Right renal pelvis (tissue), 4 donors: ENCODE results near the gene KRTCAP3. TPM values are rescaled to one million over a fixed set of nuclear protein-coding genes. Genes with fewer than 3 reads are reported as not detected.
"Not testable (repeated sequence)": the region's sequence is repeated elsewhere in the genome, so short reads cannot be mapped to it uniquely, and the experiment has no call there.

ENCODE experiments used
- DNase-seq, 4 donors: peaks; one replicate each; pipeline ENCODE4 v3.0.0-alpha.2; 2013; ENCODE audit warnings: low read depth in 4 of 4, low spot score in 3 of 4, missing footprints in 1 of 4
- polyA plus RNA-seq, 4 donors: library from polyadenylated mRNA; unstranded; fragments of 120-200 nt; gene quantifications; one replicate each; pipeline ENCODE4 v1.2.1, GENCODE V29; 2013; ENCODE audit not compliant: insufficient read length in 4 of 4

The KRTCAP3 gene, protein sequence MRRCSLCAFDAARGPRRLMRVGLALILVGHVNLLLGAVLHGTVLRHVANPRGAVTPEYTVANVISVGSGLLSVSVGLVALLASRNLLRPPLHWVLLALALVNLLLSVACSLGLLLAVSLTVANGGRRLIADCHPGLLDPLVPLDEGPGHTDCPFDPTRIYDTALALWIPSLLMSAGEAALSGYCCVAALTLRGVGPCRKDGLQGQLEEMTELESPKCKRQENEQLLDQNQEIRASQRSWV
- 1 to 10 TPM; 6.1 to 8.5 (median 7.1) TPM for polyA plus RNA-seq

- DNase-seq: peak in 2 of 4 donors; percentile 20
Observed at GRCh38 chr2:27441958-27442919, at the start of gene KRTCAP3. Gene KRTCAP3 (plus strand): TSS chr2:27442381. CDS start chr2:27442413, 32 bp downstream.

GRCh38 chr2:27393225-27393624 lies 49.0 kb upstream of the KRTCAP3 start:
- DNase-seq: no peak

DNA sequence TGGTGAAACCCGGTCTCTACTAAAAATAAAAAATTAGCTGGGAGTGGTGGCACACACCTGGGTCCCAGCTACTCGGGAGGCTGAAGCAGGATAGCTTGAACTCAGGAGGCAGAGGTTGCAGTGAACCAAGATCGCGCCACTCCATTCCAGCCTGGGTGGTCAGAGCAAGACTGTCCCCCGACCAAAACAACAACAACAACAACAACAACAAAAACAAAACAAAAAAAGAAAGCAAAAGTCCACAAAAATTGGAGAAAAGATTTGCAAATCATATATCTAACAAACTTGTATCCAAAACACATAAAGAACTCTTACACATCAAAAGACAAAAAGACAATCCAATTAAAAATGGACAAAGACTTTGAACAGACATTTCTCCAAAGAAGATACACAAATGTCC lies 43.2 kb upstream of the KRTCAP3 start:
- DNase-seq: no peak

- no peak for DNase-seq
Observed at GRCh38 chr2:27400348-27401135, 41.6 kb upstream of the KRTCAP3 start.

- peak in 2 of 4 donors; percentile 36 to 40 for DNase-seq
Observed at GRCh38 chr2:27407798-27408491, 34.2 kb upstream of the KRTCAP3 start.

GRCh38 chr2:27408601-27409320 lies 33.4 kb upstream of the KRTCAP3 start:
- DNase-seq: no peak

DNA sequence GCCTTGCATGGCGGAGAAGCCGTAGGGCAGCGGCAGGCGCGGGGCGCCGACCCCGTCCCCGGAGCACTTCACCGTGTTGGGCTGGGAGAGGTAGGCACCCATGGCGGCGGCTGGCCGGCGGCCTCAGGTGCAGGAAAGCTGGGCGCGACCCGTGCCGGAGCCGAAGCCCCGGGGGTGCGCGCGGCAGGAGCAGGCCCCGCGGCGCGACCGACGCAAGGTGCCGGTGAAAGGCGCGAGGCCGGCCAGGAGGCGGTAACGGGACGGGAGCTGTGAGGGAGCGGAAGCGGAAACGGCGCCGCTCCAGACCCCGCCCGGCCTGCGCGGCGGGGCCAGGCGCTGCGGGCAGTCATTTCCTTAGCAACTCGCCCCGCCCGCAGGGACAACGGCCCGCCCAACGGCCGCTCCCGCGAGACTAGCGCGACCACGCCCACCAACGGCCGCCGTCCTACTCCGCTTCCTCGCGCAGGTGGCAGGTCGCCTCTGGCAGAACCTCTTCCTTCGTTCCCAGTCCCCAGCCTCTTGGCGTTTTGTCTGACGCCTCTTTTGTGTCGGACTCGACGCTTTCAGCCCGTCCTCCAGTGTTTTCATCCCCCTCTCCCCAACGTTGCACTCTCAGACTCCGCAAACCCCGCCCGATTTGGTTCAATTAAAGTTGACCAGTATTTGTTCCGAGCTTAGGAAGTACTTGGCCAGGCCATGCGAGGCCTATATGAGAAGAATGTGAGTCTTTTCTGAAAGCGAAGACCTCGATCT lies 32.7 kb upstream of the KRTCAP3 start, which contains the start of gene PPM1G:
PPM1G (minus strand) TSS at position 271 of the 753 bp plus-strand sequence; CDS start at position 102, 169 bp downstream.
- DNase-seq: peak; percentile 85 to 91 (median 88)

GRCh38 chr2:27412419-27413152 lies 29.6 kb upstream of the KRTCAP3 start:
- no peak for DNase-seq

- no peak for DNase-seq
Observed at GRCh38 chr2:27416151-27416550, 26.0 kb upstream of the KRTCAP3 start.

- DNase-seq: no peak
Observed at GRCh38 chr2:27420996-27421395, 21.2 kb upstream of the KRTCAP3 start.

DNA sequence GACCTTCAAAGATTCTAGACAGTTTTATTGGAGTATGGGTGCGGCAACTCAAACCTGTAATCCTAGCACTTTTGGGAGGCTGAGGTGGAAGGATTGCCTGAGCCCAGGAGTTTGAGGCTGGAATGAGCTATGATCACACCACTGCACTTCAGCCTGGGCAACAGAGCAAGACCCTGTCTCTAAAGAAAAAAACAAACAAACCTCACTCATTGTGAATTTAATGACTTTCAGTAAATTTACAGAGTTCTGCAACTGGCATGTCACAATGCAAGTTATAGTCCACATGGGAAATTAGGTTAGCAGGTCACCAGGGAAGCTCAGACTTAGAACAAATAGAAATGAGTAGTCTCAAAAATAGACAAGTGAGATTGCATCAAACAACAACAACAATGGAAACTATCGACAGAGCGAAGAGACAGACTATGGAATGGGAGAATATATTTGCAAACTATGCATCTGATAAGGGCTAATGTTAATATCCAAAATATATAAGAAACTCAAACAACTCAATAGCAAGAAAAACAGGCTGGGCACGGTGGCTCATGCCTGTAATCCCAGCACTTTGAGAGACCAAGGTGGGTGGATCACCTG lies 20.4 kb upstream of the KRTCAP3 start:
- DNase-seq: no peak

- DNase-seq: no peak
Observed at GRCh38 chr2:27422958-27423357, 19.2 kb upstream of the KRTCAP3 start.

DNA sequence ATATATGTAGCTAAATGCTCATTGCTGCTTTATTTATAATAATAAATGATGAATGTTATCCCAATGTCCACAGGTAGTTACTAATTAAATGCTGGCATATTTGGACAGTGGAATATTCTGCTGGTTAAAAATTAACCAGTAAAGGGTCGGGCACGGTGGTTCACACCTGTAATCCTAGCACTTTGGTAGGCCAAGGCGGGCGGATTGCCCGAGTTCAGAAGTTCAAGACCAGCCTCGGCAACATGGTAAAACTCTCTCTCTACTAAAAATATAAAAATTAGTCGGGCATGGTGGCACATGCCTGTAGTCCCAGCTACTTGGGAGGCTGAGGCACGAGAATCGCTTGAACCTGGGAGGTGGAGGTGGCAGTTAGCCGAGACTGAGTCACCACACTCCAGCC lies 17.1 kb upstream of the KRTCAP3 start:
- not testable (repeated sequence) for DNase-seq

- DNase-seq: no peak
Observed at GRCh38 chr2:27427863-27428212, 14.3 kb upstream of the KRTCAP3 start.

- DNase-seq: peak; percentile 91 to 96 (median 91)
Observed at GRCh38 chr2:27428213-27428977, 13.8 kb upstream of the KRTCAP3 start, which contains the start of gene NRBP1. Gene NRBP1 (plus strand): TSS chr2:27428631. CDS start chr2:27433274, 4,643 bp downstream.

DNA sequence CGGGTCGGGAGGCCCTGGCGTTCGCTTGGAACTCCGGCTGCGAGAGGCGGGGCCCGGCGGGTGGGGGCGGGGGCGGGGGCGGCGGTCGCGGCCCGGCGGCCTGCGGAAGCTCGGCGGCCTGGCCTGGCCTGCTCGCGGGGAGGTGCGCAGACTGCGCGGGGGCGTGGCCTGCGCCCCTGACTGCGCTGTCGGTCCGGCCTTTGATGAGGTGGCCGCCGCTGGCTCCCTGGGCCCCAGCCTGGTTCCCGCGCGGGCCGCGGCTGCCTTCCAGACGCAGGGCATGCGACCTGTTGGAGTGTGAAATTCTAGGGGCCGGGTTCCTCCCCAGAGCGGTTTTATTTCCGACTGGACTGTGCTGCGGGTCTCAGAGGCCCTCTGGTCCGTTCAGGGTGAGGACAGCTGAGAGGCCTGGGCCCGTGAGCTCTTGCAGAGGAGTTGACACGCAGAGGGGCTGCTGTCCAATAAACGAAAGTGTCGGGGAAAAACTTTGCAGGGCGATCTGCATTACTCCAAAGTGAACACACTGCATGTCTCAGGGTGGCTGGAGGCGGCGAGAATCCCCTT lies 13.1 kb upstream of the KRTCAP3 start:
- DNase-seq: peak in 2 of 4 donors; percentile 61 to 63
